ENCODE results near the gene PHB1.

Gene PHB1

DNA sequence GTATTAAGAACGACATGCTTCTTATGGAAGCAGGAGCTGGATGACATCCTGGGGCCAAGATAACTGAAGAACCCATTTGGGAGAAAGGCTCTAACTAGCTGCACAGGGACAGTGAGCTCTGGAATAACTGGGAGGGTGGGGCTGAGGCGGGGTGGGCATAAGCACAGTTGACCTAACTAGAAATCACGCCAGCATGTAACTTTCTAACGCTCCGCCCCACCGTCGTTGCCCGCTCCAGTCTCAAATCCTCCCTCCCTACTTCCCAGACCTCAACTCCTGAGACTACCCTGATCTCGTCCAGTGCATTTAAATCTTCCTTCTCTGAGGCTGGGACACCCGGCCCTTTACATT is 436 bp downstream of the PHB1 start:
- H3K4me1 ChIP-seq (ENCODE audit: control insufficient read depth, insufficient read depth, low read length): peaks cover 12% of the 10 kb centered on the region
- H3K9me3 ChIP-seq (ENCODE audit: control insufficient read depth, low read length): no peaks in the 10 kb centered on the region
- H3K36me3 ChIP-seq (ENCODE audit: control insufficient read depth, insufficient read depth, low read length): peaks cover 4% of the 10 kb centered on the region
- H3K4me3 ChIP-seq (ENCODE audit: low read length): peak overlapping the region; percentile 100
- no peaks in the 10 kb centered on the region for H3K27me3 ChIP-seq (ENCODE audit: control insufficient read depth, insufficient read depth, low read length)
- H3K9ac ChIP-seq (ENCODE audit: low read length): peak overlapping the region; percentile 82

- no peak overlapping the region for H3K9ac ChIP-seq (ENCODE audit: low read length)
- no peaks in the 10 kb centered on the region for H3K27me3 ChIP-seq (ENCODE audit: control insufficient read depth, insufficient read depth, low read length)
- H3K4me1 ChIP-seq (ENCODE audit: control insufficient read depth, insufficient read depth, low read length): peaks cover 21% of the 10 kb centered on the region
- H3K4me3 ChIP-seq (ENCODE audit: low read length): no peak overlapping the region
- H3K36me3 ChIP-seq (ENCODE audit: control insufficient read depth, insufficient read depth, low read length): peaks cover 25% of the 10 kb centered on the region
- no peaks in the 10 kb centered on the region for H3K9me3 ChIP-seq (ENCODE audit: control insufficient read depth, low read length)
Measured at GRCh38 chr17:49409066-49409465, 5.6 kb downstream of the PHB1 start.

DNA sequence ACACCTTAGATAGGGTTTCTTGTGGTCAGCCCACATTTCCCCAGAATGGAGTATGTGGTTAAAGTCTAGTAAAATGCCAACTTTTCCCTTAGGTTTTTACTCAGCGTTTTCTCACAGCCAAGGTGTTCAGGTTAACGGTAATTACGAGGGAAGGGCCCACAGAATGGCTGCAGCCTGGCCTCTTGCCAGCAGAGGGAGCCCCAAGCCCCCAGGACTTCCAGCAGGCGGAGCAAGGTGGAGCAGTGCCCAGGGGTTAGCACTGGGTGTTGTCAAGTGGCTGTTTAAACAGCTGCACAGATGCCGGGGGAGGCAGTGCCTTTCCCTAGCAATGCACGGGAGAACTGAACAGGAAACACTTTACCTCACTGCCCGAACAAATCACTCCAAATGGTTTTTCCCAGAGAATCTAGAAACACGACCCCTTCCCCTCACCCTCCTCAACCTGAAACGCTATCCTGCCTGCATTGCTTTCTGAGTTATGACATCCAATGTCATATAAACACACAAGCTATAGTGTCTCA is 6.6 kb downstream of the PHB1 start:
- no peaks in the 10 kb centered on the region for H3K9me3 ChIP-seq (ENCODE audit: control insufficient read depth, low read length)
- H3K9ac ChIP-seq (ENCODE audit: low read length): no peak overlapping the region
- no peaks in the 10 kb centered on the region for H3K27me3 ChIP-seq (ENCODE audit: control insufficient read depth, insufficient read depth, low read length)
- peaks cover 17% of the 10 kb centered on the region for H3K4me1 ChIP-seq (ENCODE audit: control insufficient read depth, insufficient read depth, low read length)
- no peak overlapping the region for H3K4me3 ChIP-seq (ENCODE audit: low read length)
- H3K36me3 ChIP-seq (ENCODE audit: control insufficient read depth, insufficient read depth, low read length): peaks cover 25% of the 10 kb centered on the region

GRCh38 chr17:49407086-49407485 is 7.6 kb downstream of the PHB1 start:
- peaks cover 17% of the 10 kb centered on the region for H3K4me1 ChIP-seq (ENCODE audit: control insufficient read depth, insufficient read depth, low read length)

GRCh38 chr17:49406421-49407061 is 8.1 kb downstream of the PHB1 start:
- peaks cover 17% of the 10 kb centered on the region for H3K4me1 ChIP-seq (ENCODE audit: control insufficient read depth, insufficient read depth, low read length)
- H3K9me3 ChIP-seq (ENCODE audit: control insufficient read depth, low read length): no peaks in the 10 kb centered on the region
- H3K27me3 ChIP-seq (ENCODE audit: control insufficient read depth, insufficient read depth, low read length): no peaks in the 10 kb centered on the region
- peaks cover 22% of the 10 kb centered on the region for H3K36me3 ChIP-seq (ENCODE audit: control insufficient read depth, insufficient read depth, low read length)
- no peak overlapping the region for H3K4me3 ChIP-seq (ENCODE audit: low read length)
- H3K9ac ChIP-seq (ENCODE audit: low read length): no peak overlapping the region

More at GRCh38 chr17:49407086-49407485, 7.6 kb downstream of the PHB1 start:
- H3K9me3 ChIP-seq (ENCODE audit: control insufficient read depth, low read length): no peaks in the 10 kb centered on the region
- no peak overlapping the region for H3K4me3 ChIP-seq (ENCODE audit: low read length)
- H3K27me3 ChIP-seq (ENCODE audit: control insufficient read depth, insufficient read depth, low read length): no peaks in the 10 kb centered on the region
- peaks cover 25% of the 10 kb centered on the region for H3K36me3 ChIP-seq (ENCODE audit: control insufficient read depth, insufficient read depth, low read length)
- H3K9ac ChIP-seq (ENCODE audit: low read length): no peak overlapping the region

DNA sequence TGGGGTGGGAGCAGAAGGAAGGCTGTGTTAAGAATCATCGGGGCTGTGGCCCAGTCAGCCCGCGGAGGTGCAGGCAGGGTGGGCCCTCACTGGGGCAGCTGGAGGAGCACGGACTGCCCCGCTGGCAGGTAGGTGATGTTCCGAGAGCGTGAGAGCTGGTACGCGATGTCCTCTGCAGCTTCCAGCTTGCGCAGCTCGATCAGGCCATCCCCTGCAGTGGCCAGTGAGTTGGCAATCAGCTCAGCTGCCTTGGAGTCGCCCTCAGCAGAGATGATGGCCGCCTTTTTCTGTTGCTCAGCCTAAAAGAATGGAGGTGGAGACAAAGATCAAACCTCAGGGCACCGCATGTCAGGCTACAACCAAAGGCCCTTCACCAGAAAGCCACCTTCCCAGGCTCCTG is 9.8 kb downstream of the PHB1 start:
- no peaks in the 10 kb centered on the region for H3K27me3 ChIP-seq (ENCODE audit: control insufficient read depth, insufficient read depth, low read length)
- peaks cover 21% of the 10 kb centered on the region for H3K36me3 ChIP-seq (ENCODE audit: control insufficient read depth, insufficient read depth, low read length)
- H3K4me3 ChIP-seq (ENCODE audit: low read length): no peak overlapping the region
- H3K9me3 ChIP-seq (ENCODE audit: control insufficient read depth, low read length): no peaks in the 10 kb centered on the region
- peaks cover 17% of the 10 kb centered on the region for H3K4me1 ChIP-seq (ENCODE audit: control insufficient read depth, insufficient read depth, low read length)
- H3K9ac ChIP-seq (ENCODE audit: low read length): no peak overlapping the region

DNA sequence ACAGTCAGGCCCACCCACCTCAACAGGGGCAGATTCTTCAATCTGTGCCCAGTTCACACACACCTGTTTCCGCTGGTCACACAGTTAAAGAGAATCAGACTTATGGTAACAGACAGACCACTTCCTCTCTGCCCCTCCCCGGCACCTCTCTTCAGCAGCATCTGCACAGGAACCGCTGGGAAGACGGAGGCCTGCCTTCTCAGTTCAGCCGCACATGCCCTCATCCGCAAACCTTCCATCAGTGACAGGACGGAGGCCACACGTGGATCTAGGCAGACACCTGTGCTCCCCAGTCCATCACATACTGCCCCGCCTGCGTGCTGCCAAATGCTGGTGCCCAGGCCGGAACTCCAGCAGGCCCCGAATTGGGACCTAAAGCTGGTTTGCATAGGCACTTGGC is 10.3 kb downstream of the PHB1 start:
- Histone ChIP-seq H3K4me1 (ENCODE audit: control insufficient read depth, insufficient read depth, low read length) (peaks cover 17% of the 10 kb centered on the region), H3K9ac (ENCODE audit: low read length) (no peak overlapping the region), H3K36me3 (ENCODE audit: control insufficient read depth, insufficient read depth, low read length) (peaks cover 21% of the 10 kb centered on the region), H3K4me3 (ENCODE audit: low read length) (no peak overlapping the region), H3K27me3 (ENCODE audit: control insufficient read depth, insufficient read depth, low read length) (no peaks in the 10 kb centered on the region), H3K9me3 (ENCODE audit: control insufficient read depth, low read length) (no peaks in the 10 kb centered on the region)

- no peaks in the 10 kb centered on the region for H3K9me3 ChIP-seq (ENCODE audit: control insufficient read depth, low read length)
- peaks cover 21% of the 10 kb centered on the region for H3K36me3 ChIP-seq (ENCODE audit: control insufficient read depth, insufficient read depth, low read length)
- H3K27me3 ChIP-seq (ENCODE audit: control insufficient read depth, insufficient read depth, low read length): no peaks in the 10 kb centered on the region
- H3K9ac ChIP-seq (ENCODE audit: low read length): no peak overlapping the region
- H3K4me3 ChIP-seq (ENCODE audit: low read length): no peak overlapping the region
- peaks cover 10% of the 10 kb centered on the region for H3K4me1 ChIP-seq (ENCODE audit: control insufficient read depth, insufficient read depth, low read length)
Measured at GRCh38 chr17:49403514-49404289, 11.0 kb downstream of the PHB1 start.

GRCh38 chr17:49402706-49403105 is 12.0 kb downstream of the PHB1 start:
- no peaks in the 10 kb centered on the region for H3K9me3 ChIP-seq (ENCODE audit: control insufficient read depth, low read length)
- H3K36me3 ChIP-seq (ENCODE audit: control insufficient read depth, insufficient read depth, low read length): peaks cover 21% of the 10 kb centered on the region
- H3K4me1 ChIP-seq (ENCODE audit: control insufficient read depth, insufficient read depth, low read length): peaks cover under 1% of the 10 kb centered on the region
- H3K4me3 ChIP-seq (ENCODE audit: low read length): no peak overlapping the region
- H3K27me3 ChIP-seq (ENCODE audit: control insufficient read depth, insufficient read depth, low read length): no peaks in the 10 kb centered on the region
- H3K9ac ChIP-seq (ENCODE audit: low read length): no peak overlapping the region

DNA sequence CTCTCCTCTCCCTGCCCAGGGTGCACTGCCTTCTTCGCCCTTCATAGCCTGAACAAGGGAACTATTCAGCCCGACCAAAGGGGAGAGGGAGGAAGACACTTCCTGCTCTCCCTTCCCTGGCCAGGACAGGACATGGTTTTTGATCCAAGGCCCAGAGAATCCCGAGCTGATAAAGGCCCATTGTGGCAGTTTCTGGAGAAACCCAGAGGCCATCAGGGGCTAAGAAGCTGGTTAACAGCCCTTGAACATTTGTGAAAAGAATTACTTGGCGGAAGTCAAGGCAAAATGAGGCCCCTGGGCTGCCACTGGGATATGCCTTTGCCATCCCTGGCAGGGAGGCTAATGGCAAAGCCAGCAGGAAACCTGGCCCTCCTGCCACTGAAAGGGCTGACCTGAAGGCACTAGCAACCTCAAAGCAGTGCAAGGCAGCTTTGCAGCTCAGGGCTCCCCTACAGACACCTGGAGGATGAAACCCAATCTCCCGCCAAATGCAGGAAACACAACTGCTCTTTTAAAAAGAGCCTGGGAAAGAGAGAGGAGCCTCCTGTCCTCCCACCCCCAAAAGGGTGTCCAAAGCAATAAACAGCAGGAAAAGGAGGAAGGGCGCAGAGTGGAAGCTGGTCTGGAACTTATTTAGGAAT is 12.6 kb downstream of the PHB1 start:
- Histone ChIP-seq H3K9me3 (ENCODE audit: control insufficient read depth, low read length) (no peaks in the 10 kb centered on the region), H3K27me3 (ENCODE audit: control insufficient read depth, insufficient read depth, low read length) (no peaks in the 10 kb centered on the region), H3K36me3 (ENCODE audit: control insufficient read depth, insufficient read depth, low read length) (peaks cover 21% of the 10 kb centered on the region), H3K4me3 (ENCODE audit: low read length) (no peak overlapping the region), H3K9ac (ENCODE audit: low read length) (no peak overlapping the region), H3K4me1 (ENCODE audit: control insufficient read depth, insufficient read depth, low read length) (no peaks in the 10 kb centered on the region)

DNA sequence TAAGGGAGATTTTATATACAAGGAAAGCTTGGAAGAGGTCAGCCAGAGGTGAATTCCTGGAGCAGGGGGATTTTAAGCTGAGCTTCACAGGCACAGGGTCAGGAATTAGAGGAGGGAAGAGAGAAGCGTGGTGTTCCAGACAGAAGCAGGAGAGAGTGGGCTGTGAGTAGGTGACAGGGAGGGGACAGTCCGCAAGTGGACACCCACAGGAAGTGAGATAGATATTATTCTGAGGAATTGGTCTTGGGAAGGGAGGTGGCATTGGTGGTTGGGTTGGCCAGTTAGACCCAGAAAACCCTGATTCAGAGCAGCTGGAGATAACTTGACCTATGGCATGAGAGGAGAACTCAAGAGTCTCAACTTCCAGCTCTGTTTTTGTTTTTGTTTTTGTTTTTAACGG is 14.7 kb downstream of the PHB1 start:
- H3K9ac ChIP-seq (ENCODE audit: low read length): no peak overlapping the region
- H3K4me3 ChIP-seq (ENCODE audit: low read length): no peak overlapping the region
- H3K36me3 ChIP-seq (ENCODE audit: control insufficient read depth, insufficient read depth, low read length): peaks cover 2% of the 10 kb centered on the region
- H3K27me3 ChIP-seq (ENCODE audit: control insufficient read depth, insufficient read depth, low read length): no peaks in the 10 kb centered on the region
- H3K9me3 ChIP-seq (ENCODE audit: control insufficient read depth, low read length): no peaks in the 10 kb centered on the region
- no peaks in the 10 kb centered on the region for H3K4me1 ChIP-seq (ENCODE audit: control insufficient read depth, insufficient read depth, low read length)

DNA sequence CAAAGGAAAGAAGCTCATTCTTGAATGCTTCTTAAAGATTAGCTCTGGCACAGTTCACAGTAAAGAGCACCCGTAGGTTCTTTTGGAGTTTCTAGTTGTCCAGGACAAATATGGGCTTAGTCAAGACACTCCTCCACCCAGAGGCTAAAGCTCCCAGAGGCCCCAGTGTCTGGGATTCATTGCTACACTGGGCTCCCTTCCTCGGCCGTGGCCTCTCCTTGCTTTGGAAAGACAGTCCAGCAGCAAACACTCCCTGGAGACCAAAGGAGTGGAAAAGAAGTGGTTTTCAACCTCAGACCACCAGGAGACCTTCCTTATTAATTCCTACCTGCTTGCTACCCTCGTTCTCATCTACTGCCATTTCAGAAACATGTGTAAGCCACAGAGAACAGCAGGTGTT is 17.1 kb downstream of the PHB1 start:
- Histone ChIP-seq H3K36me3 (ENCODE audit: control insufficient read depth, insufficient read depth, low read length) (no peaks in the 10 kb centered on the region), H3K9ac (ENCODE audit: low read length) (no peak overlapping the region), H3K4me3 (ENCODE audit: low read length) (no peak overlapping the region), H3K9me3 (ENCODE audit: control insufficient read depth, low read length) (no peaks in the 10 kb centered on the region), H3K4me1 (ENCODE audit: control insufficient read depth, insufficient read depth, low read length) (no peaks in the 10 kb centered on the region), H3K27me3 (ENCODE audit: control insufficient read depth, insufficient read depth, low read length) (no peaks in the 10 kb centered on the region)
